PC-9 (cell line): Measurements from ENCODE around the gene OR2H1. TPM values are rescaled to one million over a fixed set of nuclear protein-coding genes. Genes with fewer than 3 reads are reported as not detected.

Experiments
- BruUV-seq: library from RNA; stranded (reverse); fragments of 400-500 nt; replicated peaks from 2 replicates; lab custom pipeline; 2021; lab: Mats Ljungman, UMichigan
- CTCF ChIA-PET: fragments of 300-600 bp; sonication (Branson Sonifier 250); formaldehyde crosslinking; loops from one replicate; lab custom pipeline; 2022; ENCODE audit warnings: antibody characterized with exemption; lab: Charles Lee
- POLR2A ChIA-PET: fragments of 300-600 bp; sonication (Branson Sonifier 250); formaldehyde crosslinking; loops from one replicate; lab custom pipeline; 2022; ENCODE audit warnings: antibody characterized with exemption; ENCODE audit not compliant: unreplicated experiment; lab: Charles Lee
- DNase-seq, 2 experiments: peaks; one replicate each; pipeline versions ENCODE4 v3.0.0 to v3.0.0-alpha.2; 2015 to 2022; ENCODE audit warnings: mixed read lengths in 1 of 2
- H2AFZ ChIP-seq: fragments of 200-600 bp; sonication (generic); 2 replicates; pipeline ENCODE4 v1.8.1; 2017; ENCODE audit warnings: antibody characterized with exemption
- H3F3A ChIP-seq: fragments of 200-600 bp; sonication (generic); 2 replicates; pipeline ENCODE4 v1.8.1; 2017; ENCODE audit warnings: antibody characterized with exemption, mild to moderate bottlenecking, low read depth; ENCODE audit not compliant: insufficient read depth
- H3K27ac ChIP-seq: fragments of 200-600 bp; sonication (generic); 2 replicates; pipeline ENCODE4 v1.6.1; 2016; ENCODE audit warnings: mixed run types
- H3K27me3 ChIP-seq: fragments of 200-600 bp; sonication (generic); 2 replicates; pipeline ENCODE4 v1.6.1; 2016; ENCODE audit warnings: low read depth, mixed run types; ENCODE audit not compliant: insufficient read depth
- H3K36me3 ChIP-seq: fragments of 200-600 bp; sonication (generic); 2 replicates; pipeline ENCODE4 v1.6.1; 2016; ENCODE audit warnings: low read depth, mixed run types
- H3K4me1 ChIP-seq: fragments of 200-600 bp; sonication (generic); replicated peaks from 2 replicates; pipeline ENCODE4 v1.6.1; 2016; ENCODE audit warnings: mixed run types; ENCODE audit not compliant: insufficient read depth
- H3K4me2 ChIP-seq: fragments of 200-600 bp; sonication (generic); 2 replicates; pipeline ENCODE4 v1.6.1; 2017; ENCODE audit warnings: mixed run types
- H3K4me3 ChIP-seq: fragments of 200-600 bp; sonication (generic); 2 replicates; pipeline ENCODE4 v1.6.1; 2016; ENCODE audit warnings: mixed run types
- H3K79me2 ChIP-seq: fragments of 200-600 bp; sonication (generic); 2 replicates; pipeline ENCODE4 v1.6.1; 2017; ENCODE audit warnings: low read depth, mixed run types
- H3K9me2 ChIP-seq: fragments of 200-600 bp; sonication (generic); 2 replicates; pipeline ENCODE4 v1.8.1; 2017; ENCODE audit warnings: mild to moderate bottlenecking; ENCODE audit not compliant: insufficient read depth
- H3K9me3 ChIP-seq: fragments of 200-600 bp; sonication (generic); 2 replicates; pipeline ENCODE4 v1.8.1; 2016; ENCODE audit warnings: low read depth; ENCODE audit not compliant: insufficient read depth
- H4K20me1 ChIP-seq: fragments of 200-600 bp; sonication (generic); 2 replicates; pipeline ENCODE4 v1.8.1; 2017; ENCODE audit not compliant: insufficient read depth
- CTCF ChIP-seq: fragments of 200-600 bp; sonication (generic); conservative IDR thresholded peaks from 2 replicates; pipeline ENCODE4 v1.6.1; 2017; ENCODE audit warnings: mixed run types, antibody characterized with exemption, mild to moderate bottlenecking, moderate library complexity
- EZH2 ChIP-seq: fragments of 200-600 bp; sonication (generic); IDR thresholded peaks from 2 replicates; pipeline ENCODE4 v1.8.0; 2017; ENCODE audit warnings: antibody characterized with exemption, low read depth
- intact Hi-C: fragments of 100-400 bp; cut with micrococcal nuclease; formaldehyde crosslinking; loops from one replicate; pipeline ENCODE4 v1.10.0; 2022; ENCODE audit not compliant: unreplicated experiment
- total RNA-seq: library from RNA; stranded (reverse); gene quantifications from 2 replicates; pipeline ENCODE4 v1.2.3, GENCODE V29; 2021

The OR2H1 gene
- total RNA-seq, 1 experiment from 2014 or later, result not detected

GRCh38 chr6:29499704-29500103, 42.7 kb downstream of the OR2H1 start:
- TF ChIP-seq CTCF (no peak), EZH2 (no peak)

GRCh38 chr6:29500594-29500993, 43.6 kb downstream of the OR2H1 start:
- no peak overlapping the region for H3K27ac ChIP-seq
- no peaks in the 10 kb centered on the region for H3F3A ChIP-seq
- BruUV-seq, result no TSS peak
- H3K4me3 ChIP-seq, result no peak overlapping the region
- intact Hi-C loops, result no loop called here
- H2AFZ ChIP-seq, result no peak overlapping the region
- H3K27me3 ChIP-seq, result peaks cover 6% of the 10 kb centered on the region; the same call in 1 of the 2 replicates
- no peak for DNase-seq
- H4K20me1 ChIP-seq, result no peaks in the 10 kb centered on the region
- no peaks in the 10 kb centered on the region for H3K9me3 ChIP-seq
- no peak overlapping the region for H3K4me2 ChIP-seq
- TF ChIP-seq CTCF (no peak), EZH2 (no peak)
- no peaks in the 10 kb centered on the region for H3K4me1 ChIP-seq
- ChIA-PET POLR2A (no interaction called here), CTCF (no interaction called here)
- no peaks in the 10 kb centered on the region for H3K36me3 ChIP-seq
- H3K9me2 ChIP-seq, result no peaks in the 10 kb centered on the region
- no peaks in the 10 kb centered on the region for H3K79me2 ChIP-seq

More at GRCh38 chr6:29499704-29500103, 42.7 kb downstream of the OR2H1 start:
- H3F3A ChIP-seq, result no peaks in the 10 kb centered on the region
- DNase-seq, result no peak
- POLR2A ChIA-PET, result no interaction called here
- no peak overlapping the region for H3K4me3 ChIP-seq
- no peaks in the 10 kb centered on the region for H3K4me1 ChIP-seq
- no peak overlapping the region for H3K27ac ChIP-seq
- CTCF ChIA-PET, result no interaction called here
- H3K9me2 ChIP-seq, result no peaks in the 10 kb centered on the region
- no peaks in the 10 kb centered on the region for H3K36me3 ChIP-seq
- no peaks in the 10 kb centered on the region for H4K20me1 ChIP-seq
- H3K79me2 ChIP-seq, result no peaks in the 10 kb centered on the region
- H3K4me2 ChIP-seq, result no peak overlapping the region
- BruUV-seq, result no TSS peak
- no peaks in the 10 kb centered on the region for H3K9me3 ChIP-seq
- intact Hi-C loops, result no loop called here
- H3K27me3 ChIP-seq, result peaks cover 6% of the 10 kb centered on the region; the same call in 1 of the 2 replicates
- no peak overlapping the region for H2AFZ ChIP-seq

GRCh38 chr6:29501106-29501505, 44.2 kb downstream of the OR2H1 start:
- TF ChIP-seq CTCF (no peak), EZH2 (no peak)
- no peaks in the 10 kb centered on the region for H3K9me3 ChIP-seq
- POLR2A ChIA-PET, result no interaction called here

More at GRCh38 chr6:29501106-29501505, 44.2 kb downstream of the OR2H1 start:
- Histone ChIP-seq H3K27me3 (peaks cover 6% of the 10 kb centered on the region; the same call in 1 of the 2 replicates), H2AFZ (no peak overlapping the region), H3K79me2 (no peaks in the 10 kb centered on the region), H3K4me1 (no peaks in the 10 kb centered on the region), H3K36me3 (no peaks in the 10 kb centered on the region), H4K20me1 (no peaks in the 10 kb centered on the region), H3K27ac (no peak overlapping the region), H3K4me2 (no peak overlapping the region), H3F3A (no peaks in the 10 kb centered on the region), H3K4me3 (no peak overlapping the region), H3K9me2 (no peaks in the 10 kb centered on the region)
- CTCF ChIA-PET, result no interaction called here
- BruUV-seq, result no TSS peak
- intact Hi-C loops, result no loop called here
- no peak for DNase-seq
